NCI-H2029 (cell line): Measurements from ENCODE around the gene SHC3.

Experiments
- DNase-seq: peaks from one replicate; lab custom pipeline; 2025; lab: John Stamatoyannopoulos, UW

SHC3 gene

GRCh38 chr9:89053301-89053700, 125.3 kb downstream of the SHC3 start:
- DNase-seq: no peak

DNA sequence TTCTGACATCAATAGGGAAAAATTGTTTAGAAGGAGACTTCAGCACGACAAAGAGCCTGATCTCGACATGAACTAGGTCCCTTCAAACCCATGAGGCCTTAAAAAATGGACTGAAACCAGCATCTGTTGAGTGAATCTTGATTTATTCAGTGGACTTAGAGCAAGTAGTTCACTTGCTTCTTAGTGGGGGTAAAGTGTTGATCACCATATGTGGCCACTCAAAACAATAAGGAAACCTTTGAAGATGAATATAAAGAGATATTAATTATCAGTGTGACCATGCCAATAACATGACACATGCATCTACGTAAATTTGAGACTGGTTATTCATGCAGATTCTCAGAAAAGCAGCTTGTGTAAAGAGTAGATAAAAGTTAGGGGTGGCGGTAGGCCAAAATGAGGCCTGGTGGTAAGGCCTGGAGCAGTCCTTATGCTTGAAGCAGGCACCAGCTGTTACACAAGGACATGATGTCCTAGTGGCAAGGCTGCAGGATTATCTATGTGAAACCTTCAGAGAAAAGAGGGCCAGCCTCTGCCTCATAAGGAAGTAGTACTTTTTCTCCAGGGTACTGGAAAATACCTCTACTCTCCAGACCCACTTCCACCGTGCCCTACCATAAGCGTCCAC, 126.0 kb downstream of the SHC3 start:
- no peak for DNase-seq

DNA sequence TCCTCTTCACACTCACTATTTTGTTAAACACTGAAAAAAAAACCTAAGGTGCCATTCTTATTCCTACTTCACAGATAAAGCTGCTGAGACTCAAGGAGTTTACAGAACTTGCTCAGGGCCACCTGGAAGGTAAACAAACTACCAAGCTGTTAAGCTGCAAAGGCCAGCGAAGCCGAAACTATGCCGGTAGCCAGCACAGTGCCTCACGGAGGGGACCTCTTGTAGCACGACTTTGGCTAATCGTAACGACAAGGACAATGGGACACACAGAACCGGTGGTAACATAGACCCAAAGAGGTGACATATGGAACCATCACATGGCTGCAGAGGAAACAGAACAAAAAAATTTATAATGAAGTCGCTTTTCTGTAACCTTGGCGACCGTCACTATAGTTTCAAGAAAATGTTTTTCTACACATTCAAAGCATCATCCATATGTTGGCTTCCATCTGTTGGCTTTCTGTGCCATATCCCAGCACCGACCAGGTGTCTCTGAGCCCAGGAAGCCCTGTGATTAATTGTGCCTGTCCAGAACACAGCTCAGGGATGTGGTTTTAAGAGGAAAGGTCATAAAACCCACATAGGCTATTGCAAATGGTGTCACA, 127.1 kb downstream of the SHC3 start:
- no peak for DNase-seq

DNA sequence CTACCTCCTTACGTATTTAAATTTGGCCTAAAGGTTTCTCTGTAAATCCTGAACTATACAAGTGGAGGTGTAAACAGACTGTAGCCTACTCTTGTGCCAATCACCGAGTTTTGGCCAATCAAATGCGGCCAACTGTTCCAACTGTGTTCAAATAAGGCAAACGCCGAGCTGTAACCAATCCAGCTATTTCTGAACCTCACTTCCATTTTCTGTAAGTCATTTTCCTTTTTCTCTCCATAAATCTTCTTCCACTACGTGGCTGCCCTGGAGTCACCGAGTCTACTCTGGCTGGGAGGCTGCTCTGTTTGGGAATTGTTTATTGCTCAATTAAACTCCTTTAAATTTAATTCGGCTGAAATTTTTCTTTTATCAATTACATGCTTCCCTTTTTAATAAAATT, 129.0 kb downstream of the SHC3 start:
- DNase-seq: no peak

GRCh38 chr9:89048616-89049015, 130.0 kb downstream of the SHC3 start:
- no peak for DNase-seq

DNA sequence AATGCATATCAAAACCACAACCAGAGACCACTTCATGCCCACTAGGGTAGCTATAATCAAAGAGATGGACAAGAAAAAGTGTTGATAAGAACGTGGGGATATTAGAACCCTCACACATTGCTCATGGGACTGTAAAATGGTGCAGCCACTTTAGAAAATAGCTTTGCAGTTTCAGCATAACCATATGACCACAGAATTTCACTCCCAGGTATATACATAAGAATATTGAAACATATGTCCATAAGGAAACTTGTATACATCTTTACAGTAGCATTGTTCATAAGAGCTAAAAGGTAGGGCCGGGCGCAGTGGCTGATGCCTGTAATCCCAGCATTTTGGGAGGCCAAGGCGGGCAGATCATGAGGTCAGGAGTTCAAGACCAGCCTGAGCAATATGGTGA, 131.0 kb downstream of the SHC3 start:
- no peak for DNase-seq

- no peak for DNase-seq
Measured at GRCh38 chr9:89046832-89047231, 131.8 kb downstream of the SHC3 start.

DNA sequence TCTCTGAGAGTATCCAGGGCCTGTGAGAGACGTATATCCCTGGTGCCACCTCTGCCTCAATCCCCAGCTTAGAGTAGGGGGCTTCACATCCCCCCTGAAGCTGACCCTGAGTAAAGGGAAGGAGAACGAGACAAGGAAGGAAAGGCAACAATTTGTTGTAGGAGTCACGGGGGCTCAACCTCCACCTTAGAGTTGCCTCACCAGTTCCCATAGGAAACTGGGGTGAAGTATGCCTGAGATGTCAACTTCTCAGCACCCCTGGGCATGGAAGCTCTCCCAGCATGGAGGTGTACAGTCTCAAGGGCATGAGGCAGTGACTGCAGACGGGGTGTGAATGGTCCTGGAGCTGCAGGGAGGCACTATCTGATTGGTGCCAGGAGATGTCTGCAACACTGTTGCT, 133.7 kb downstream of the SHC3 start:
- DNase-seq: no peak

DNA sequence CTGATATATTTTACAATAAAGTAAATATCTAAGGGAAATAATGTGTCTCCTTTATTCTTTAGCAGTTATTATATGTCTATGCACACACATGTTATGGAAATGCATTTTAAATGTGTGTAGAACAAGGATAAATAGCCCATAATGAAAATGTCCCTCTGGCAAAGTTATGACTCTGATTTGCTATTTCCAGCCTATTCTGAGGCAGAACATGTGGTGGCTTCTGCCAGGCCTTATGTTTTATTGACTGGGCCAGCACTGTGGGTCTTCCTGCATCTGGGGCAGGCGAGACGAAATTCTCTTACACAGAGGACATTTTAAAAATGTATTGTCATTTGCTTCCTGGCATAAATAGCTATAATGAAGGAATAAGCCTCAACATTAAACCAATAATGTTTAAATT, 134.5 kb downstream of the SHC3 start:
- DNase-seq: no peak

- DNase-seq: no peak
Measured at GRCh38 chr9:89042984-89043383, 135.6 kb downstream of the SHC3 start.

- DNase-seq: no peak
Measured at GRCh38 chr9:89039664-89040063, 139.0 kb downstream of the SHC3 start.

DNA sequence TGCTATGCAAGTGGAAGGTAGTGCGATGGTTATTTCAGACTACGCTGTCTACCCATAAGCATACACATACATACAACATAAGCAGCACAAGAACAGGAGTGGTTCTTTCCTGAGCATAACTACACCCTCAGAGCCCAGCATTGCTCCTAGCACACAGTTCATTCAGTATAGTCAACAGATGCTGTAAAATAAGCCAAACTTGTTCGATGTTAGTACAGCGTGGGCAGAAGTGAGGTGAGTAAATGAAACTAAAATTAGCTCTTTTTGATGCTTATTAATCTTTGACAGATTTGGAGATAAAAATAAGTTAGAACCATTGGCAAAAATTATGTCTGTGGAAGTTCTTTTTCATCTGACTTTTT, 139.5 kb downstream of the SHC3 start:
- no peak for DNase-seq

GRCh38 chr9:89038382-89039103, 140.1 kb downstream of the SHC3 start:
- no peak for DNase-seq

DNA sequence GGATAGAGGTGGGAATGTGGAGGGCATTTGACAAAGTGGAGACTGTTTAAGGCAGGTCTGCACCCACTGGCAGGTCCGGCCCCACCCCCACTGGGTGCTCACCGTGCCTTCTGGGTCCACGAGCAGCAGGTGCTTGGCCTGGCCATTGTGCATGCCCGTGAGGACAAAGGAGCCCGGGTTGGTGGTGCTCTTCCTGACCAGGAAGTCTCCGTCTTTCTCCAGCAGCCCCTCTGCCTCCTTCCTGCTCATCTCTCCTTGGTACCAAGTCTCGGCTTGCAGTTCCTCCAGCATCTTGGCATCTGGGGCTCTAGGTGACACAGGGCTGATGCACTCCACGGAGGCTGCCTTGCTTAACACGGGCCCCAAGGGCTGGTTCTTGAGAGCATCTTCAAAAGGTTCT, 140.7 kb downstream of the SHC3 start:
- no peak for DNase-seq

- no peak for DNase-seq
Measured at GRCh38 chr9:89037346-89037745, 141.3 kb downstream of the SHC3 start.

DNA sequence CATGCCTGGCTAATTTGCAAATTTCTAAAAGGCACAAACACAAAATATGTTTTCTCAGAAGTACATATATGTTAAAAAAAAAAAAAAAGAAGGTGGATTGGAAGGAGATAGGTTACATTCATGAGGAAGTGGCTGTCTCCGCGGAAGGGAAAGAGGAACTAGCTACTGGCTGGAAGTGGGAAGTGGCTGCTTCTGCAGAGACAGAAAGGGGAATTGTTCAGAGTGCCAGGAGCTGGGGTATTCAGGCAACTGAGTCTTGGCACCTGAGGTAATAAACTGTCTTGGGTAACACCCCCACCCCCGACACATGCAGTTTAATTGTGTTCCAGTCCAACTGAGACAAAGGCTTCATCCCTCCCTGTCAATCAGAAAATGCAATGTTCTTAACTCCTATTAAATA, 141.7 kb downstream of the SHC3 start:
- no peak for DNase-seq

DNA sequence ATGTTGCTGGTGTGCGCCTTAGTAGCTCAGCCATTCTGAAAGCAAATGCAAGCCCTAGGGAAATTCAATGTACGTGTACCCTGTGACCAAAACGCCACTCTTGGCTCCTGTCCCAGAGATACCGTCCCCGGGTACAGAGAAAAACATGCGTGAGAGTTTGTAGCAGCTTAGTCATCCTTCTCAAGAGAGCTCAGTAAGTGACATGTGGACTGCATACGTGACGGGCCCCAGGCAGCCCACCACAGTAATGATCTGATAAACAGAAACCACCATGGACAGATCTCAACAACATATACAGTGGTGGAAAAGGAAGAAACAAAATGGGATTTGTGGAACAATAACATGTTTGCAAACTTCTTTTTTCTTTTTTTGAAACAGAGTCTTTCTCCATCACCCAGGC, 142.2 kb downstream of the SHC3 start:
- no peak for DNase-seq

GRCh38 chr9:89032661-89033060, 146.0 kb downstream of the SHC3 start:
- no peak for DNase-seq

DNA sequence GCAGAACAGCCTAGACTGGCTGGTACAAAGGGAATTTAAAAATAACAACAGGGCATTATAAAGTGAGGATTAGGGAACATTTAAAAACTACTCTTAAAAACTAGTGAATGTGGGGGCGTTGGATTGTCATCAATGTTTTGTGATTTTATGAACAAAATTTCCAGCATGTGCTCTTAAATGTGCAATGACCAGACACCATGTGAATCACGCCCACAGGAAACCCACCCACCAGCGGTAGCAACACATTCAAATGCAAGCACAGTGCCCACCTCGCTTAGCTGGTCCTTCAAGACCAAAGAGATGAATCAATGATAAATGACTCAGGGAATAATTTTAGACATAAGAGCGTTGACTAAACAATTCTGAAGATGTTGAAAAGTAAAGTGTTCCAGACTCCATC, 146.4 kb downstream of the SHC3 start:
- DNase-seq: no peak

DNA sequence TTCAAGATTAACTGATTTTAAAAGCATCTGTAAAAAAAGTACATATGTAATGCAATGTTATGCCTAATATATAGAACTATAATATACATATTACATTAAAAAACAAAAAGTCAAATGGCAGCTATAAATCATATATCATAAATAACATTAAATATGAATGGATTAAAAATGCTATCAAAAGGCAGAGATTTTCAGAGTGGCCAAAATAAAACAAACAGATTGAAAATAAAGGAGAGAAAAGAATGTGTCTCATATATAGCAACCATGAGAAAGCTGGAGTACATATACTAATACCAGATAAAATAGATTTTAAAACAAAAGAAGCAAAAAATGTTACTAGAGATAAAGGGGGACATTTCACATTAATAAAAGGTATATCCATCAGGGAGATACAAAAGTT, 148.8 kb downstream of the SHC3 start:
- DNase-seq: no peak

GRCh38 chr9:89026876-89027275, 151.7 kb downstream of the SHC3 start:
- DNase-seq: no peak

GRCh38 chr9:89025553-89025952, 153.1 kb downstream of the SHC3 start:
- DNase-seq: no peak

GRCh38 chr9:89024727-89025126, 153.9 kb downstream of the SHC3 start:
- no peak for DNase-seq

- DNase-seq: no peak
Measured at GRCh38 chr9:89023740-89024139, 154.9 kb downstream of the SHC3 start.
